Adrenal gland (tissue), 12 donors: ENCODE results near the gene ERICH6B. TPM values are rescaled to one million over a fixed set of nuclear protein-coding genes. Genes with fewer than 3 reads are reported as not detected.

Source experiments
- DNase-seq, 7 donors: peaks; one replicate each; pipeline ENCODE4 v3.0.0-alpha.2; 2019 to 2020
- H3K27ac ChIP-seq, 5 donors: fragments of 200-600 bp; sonication (generic) in 4 of 5; 1 replicate in 3 of 5; 2 replicates in 2 of 5; pipeline versions ENCODE4 v1.5.1 to v1.8.0; 2016 to 2020; ENCODE audit warnings: mild to moderate bottlenecking in 1 of 5
- H3K27me3 ChIP-seq: fragments of 200-600 bp; 2 replicates; pipeline ENCODE4 v1.8.0; 2021
- H3K36me3 ChIP-seq, 2 donors: fragments of 200-600 bp; replicated peaks in 1 of 2; 1 replicate in 1 of 2; 2 replicates in 1 of 2; pipeline versions ENCODE4 v1.5.1 to v1.8.0; 2018 to 2022
- H3K4me1 ChIP-seq, 2 donors: fragments of 200-600 bp; replicated peaks in 1 of 2; 1 replicate in 1 of 2; 2 replicates in 1 of 2; pipeline versions ENCODE4 v1.5.1 to v1.8.0; 2018 to 2021
- H3K4me3 ChIP-seq, 4 donors: fragments of 200-600 bp; sonication (generic) in 3 of 4; one replicate each; pipeline ENCODE4 v1.5.1; 2016 to 2018
- H3K9me3 ChIP-seq, 3 donors: fragments of 200-600 bp; sonication (generic) in 1 of 3; replicated peaks in 1 of 3; 1 replicate in 2 of 3; 2 replicates in 1 of 3; pipeline versions ENCODE4 v1.5.1 to v1.8.0; 2016 to 2021
- CTCF ChIP-seq, 6 experiments: fragments of 450-650 bp in 4 of 6; fragments of 200-600 bp in 2 of 6; sonication (generic) in 1 of 6; IDR thresholded peaks; 1 replicate in 5 of 6; 2 replicates in 1 of 6; pipeline versions ENCODE4 v1.5.1 to v1.8.0; 2016 to 2021; ENCODE audit warnings: antibody characterized with exemption in 6 of 6, mild to moderate bottlenecking in 2 of 6, moderate library complexity in 1 of 6
- POLR2A ChIP-seq, 2 donors: fragments of 450-650 bp; IDR thresholded peaks; one replicate each; pipeline ENCODE4 v1.6.1; 2017; ENCODE audit warnings: antibody characterized with exemption in 2 of 2, mild to moderate bottlenecking in 2 of 2, moderate library complexity in 1 of 2
- WGBS, 4 donors: extraction: QIAGEN DNeasy Blood & Tissue Kit in 2 of 4; methylation state at CpG; one replicate each; pipeline versions ENCODE4 v1.1.5 to v1.1.7; 2013 to 2017; 5-methylcytosine and 5-hydroxymethylcytosine counted together
- intact Hi-C, 2 donors: fragments of 100-400 bp; cut with DNase I; formaldehyde crosslinking; loops; one replicate each; pipeline versions ENCODE4 v1.14.1 to v1.15.0; 2022 to 2023
- polyA plus RNA-seq, 3 donors: library from polyadenylated mRNA; stranded (reverse); fragments of 200-250 nt in 2 of 3; fragments of 350-450 nt in 1 of 3; fragmentation: Illumina TruSeq in 1 of 3; extraction: RNeasy Lipid Tissue Mini Kit (QIAGEN cat#74804) in 1 of 3; gene quantifications; one replicate each; pipeline ENCODE4 v1.2.3, GENCODE V29; 2013 to 2014
- total RNA-seq, 9 donors: library from RNA; depleted of rRNA in 4 of 9; stranded (reverse); fragments of >200 nt in 4 of 9; fragments of 120-200 nt in 1 of 9; fragmentation: NEBNext Ultra II Directional in 1 of 9; extraction: Animal tissue kit (Norgen Biotek cat#: 25700) in 1 of 9; gene quantifications; one replicate each; pipeline versions ENCODE4 v1.1.0 to v1.2.4, GENCODE V29; 2013 to 2023
- donor health status: healthy with polysubstance abuse.
- donor health status: Bipolar disorder and iron deficiency.
- donor health status: DM: yes; HTN: yes; CAD: no.
- donor health status: DM: no; HTN: no; CAD: no.
- donor health status: DM: no; HTN: no; CAD: no.
- donor health status: DM: yes; HTN: yes; CAD: no.

Gene ERICH6B
- total and polyA plus RNA-seq, 12 donors, result 0.06 TPM; not detected in 11

DNA sequence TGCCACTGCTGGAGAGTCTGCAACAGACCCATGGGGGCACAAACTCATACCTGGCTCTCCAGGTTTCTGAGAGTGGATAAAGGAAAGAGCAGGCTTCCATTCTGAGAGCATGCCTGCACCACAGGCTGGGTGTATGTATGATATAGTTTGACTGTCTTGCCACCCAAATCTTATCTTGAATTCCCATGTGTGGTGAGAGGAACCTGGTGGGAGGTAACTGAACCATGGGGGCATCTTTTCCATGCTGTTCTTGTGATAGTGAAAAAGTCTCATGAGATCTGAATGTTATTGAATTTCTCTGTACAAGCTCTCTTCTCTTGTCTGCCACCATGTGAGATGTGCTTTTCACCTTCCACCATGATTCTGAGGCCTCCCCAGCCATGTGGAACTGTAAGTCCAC, 50.2 kb downstream of the ERICH6B start:
- Histone ChIP-seq H3K4me3 (no peak overlapping the region), H3K36me3 (no peaks in the 10 kb centered on the region), H3K9me3 (no peaks in the 10 kb centered on the region), H3K4me1 (no peaks in the 10 kb centered on the region), H3K27ac (no peak overlapping the region), H3K27me3 (no peaks in the 10 kb centered on the region)
- no peak for DNase-seq
- TF ChIP-seq POLR2A (IDR thresholded peaks at IDR 0.05), result no peak
- TF ChIP-seq CTCF (IDR thresholded peaks at IDR 0.05), result no peak
- intact Hi-C loops, result no loop called here

GRCh38 chr13:45564133-45564776, 51.3 kb downstream of the ERICH6B start:
- H3K9me3 ChIP-seq, result no peaks in the 10 kb centered on the region
- no peaks in the 10 kb centered on the region for H3K27me3 ChIP-seq
- DNase-seq, result no peak
- 27 to 45% (median 37%) methylated on average over 3 of the region's 3 CpGs for WGBS, 4 donors
- H3K4me1 ChIP-seq, result no peaks in the 10 kb centered on the region
- no peak overlapping the region for H3K27ac ChIP-seq
- TF ChIP-seq CTCF (IDR thresholded peaks at IDR 0.05), result no peak
- no peak for TF ChIP-seq POLR2A (IDR thresholded peaks at IDR 0.05)
- H3K4me3 ChIP-seq, result no peak overlapping the region
- intact Hi-C loops, result no loop called here
- H3K36me3 ChIP-seq, result no peaks in the 10 kb centered on the region

- H3K9me3 ChIP-seq, result no peaks in the 10 kb centered on the region
- DNase-seq, result no peak
Observed at GRCh38 chr13:45554604-45555109, 60.9 kb downstream of the ERICH6B start.

DNA sequence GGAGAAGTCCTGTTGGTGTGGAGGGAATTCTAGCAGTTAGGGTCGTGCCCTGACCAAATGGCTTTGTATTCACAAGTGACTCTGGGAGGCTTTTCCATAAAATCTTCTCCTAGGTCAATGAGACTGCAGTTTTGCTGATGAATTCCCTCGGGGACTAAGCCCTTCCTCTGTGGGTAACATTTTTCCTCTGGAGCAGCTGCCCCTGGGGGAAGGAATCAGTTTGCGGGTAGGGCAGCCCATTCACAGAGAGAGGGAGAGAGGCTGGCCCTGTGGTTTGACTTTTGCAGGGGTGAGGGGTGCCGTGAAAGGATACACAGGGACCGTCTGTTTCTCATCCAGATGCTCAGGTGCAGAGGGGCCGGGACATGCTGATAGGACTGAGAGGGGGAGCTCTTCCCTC, 67.3 kb downstream of the ERICH6B start:
- no peak for DNase-seq
- Histone ChIP-seq H3K27ac (no peak overlapping the region), H3K36me3 (no peaks in the 10 kb centered on the region), H3K4me3 (no peak overlapping the region), H3K9me3 (no peaks in the 10 kb centered on the region), H3K27me3 (no peaks in the 10 kb centered on the region), H3K4me1 (no peaks in the 10 kb centered on the region)
- WGBS, 4 donors, result 67 to 82% (median 72%) methylated on average over 6 of the region's 6 CpGs
- intact Hi-C loops, result no loop called here
- TF ChIP-seq POLR2A (IDR thresholded peaks at IDR 0.05) (no peak), CTCF (IDR thresholded peaks at IDR 0.05) (no peak)

More at GRCh38 chr13:45554604-45555109, 60.9 kb downstream of the ERICH6B start:
- Histone ChIP-seq H3K4me1 (no peaks in the 10 kb centered on the region), H3K4me3 (no peak overlapping the region), H3K27ac (no peak overlapping the region), H3K27me3 (no peaks in the 10 kb centered on the region), H3K36me3 (no peaks in the 10 kb centered on the region)
- TF ChIP-seq CTCF (IDR thresholded peaks at IDR 0.05) (no peak), POLR2A (IDR thresholded peaks at IDR 0.05) (no peak)
- intact Hi-C loops, result no loop called here
- 77 to 89% (median 84%) methylated on average over 2 to 4 of the region's 4 CpGs for WGBS, 4 donors
